GM19035 (cell line): ENCODE measurements around the gene PIK3R2.
"Not testable (repeated sequence)": the region's sequence is repeated elsewhere in the genome, so short reads cannot be mapped to it uniquely, and the experiment has no call there.

Experiments
- ATAC-seq: cut with Tn5 transposase; IDR thresholded peaks from one replicate; pipeline ENCODE4 v1.9.1; 2021; ENCODE audit not compliant: unreplicated experiment

Gene PIK3R2

DNA sequence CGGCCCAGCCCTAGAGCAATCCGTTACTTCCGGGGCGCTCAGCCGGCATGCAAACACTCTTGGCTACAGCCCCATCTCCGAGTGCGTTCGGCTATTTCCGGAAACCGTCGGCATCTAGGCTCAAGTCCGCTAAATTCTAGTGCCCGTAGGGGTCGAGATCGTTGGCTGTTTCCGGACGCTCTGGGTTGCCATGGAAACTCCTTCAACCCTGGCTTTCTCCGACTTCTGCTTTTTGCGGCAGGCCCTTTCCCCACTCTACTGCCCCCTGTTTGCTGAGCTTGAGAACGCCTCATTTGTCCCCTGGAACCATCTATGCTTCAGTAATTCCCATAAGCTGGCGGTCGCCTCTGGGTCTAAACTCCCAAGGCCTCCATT lies 534 bp upstream of the PIK3R2 start:
- ATAC-seq: peak; percentile 69

DNA sequence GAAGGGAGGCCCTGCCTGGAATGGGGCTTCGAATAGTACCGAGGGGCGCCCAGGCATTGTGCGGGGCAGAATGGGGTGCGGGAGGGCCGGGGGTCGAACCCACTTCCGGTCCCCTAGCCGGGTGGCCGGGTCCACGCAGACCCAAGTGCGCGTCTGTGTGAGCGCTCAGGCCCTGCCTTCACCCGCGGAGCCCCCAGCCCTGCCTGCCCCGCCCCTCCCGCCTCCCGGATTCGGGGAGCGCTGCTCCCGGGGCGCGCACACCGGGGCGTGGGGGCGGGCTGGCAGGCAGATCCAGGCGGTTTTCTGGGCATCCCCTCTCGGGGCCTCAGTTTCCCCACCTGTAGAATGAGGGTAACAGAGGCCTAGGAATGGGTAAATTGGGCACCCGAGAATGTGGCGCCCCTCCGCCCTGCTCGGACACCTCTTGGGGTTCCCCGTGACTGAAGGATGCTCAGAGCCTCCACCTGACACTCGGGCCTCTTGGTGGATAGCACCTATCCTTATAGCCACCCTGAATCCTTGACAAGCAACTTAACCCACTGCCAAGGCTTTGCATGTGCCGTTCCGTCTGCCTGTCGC lies 682 bp downstream of the PIK3R2 start:
- ATAC-seq: no peak

DNA sequence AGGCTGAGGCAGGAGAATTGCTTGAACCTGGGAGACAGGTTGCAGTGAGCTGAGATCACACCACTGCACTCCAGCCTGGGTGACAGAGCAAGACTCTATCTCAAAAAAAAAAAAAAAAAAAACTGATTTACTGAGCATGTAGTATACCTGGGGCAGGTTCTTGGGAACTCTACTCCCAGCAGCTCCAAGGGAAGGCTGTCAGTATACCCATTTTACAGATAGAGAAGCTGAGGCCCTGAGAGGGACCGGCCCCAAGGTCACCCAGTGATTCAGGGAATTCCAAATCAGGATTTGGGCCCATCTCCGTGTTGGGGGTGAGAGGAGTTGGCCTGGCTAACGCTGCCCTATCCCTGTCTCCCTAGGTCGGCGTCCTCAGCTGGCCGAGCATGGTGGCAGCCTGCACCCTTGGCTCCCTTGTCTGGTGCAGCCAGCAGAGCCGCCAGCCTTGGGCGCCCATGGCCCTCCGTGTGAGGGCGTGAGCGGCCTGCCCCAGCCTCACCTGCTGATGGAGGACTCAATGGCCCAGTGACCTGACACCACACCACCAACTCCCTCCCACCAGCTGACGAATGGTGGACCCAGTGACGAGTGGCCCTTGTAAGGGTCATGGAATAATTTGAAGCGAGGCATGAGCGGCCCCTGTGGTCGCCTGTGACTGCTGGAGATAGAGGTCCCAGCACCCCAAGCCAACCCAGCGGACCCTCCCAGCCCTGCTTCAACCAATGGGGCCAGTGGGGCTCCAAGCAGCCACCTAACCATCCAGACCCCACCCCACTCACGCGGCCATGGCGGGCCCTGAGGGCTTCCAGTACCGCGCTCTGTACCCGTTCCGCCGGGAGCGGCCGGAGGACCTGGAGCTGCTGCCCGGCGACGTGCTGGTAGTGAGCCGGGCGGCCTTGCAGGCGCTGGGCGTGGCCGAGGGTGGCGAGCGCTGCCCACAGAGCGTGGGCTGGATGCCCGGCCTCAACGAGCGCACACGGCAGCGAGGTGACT lies 2.4 kb downstream of the PIK3R2 start:
- no peak for ATAC-seq

DNA sequence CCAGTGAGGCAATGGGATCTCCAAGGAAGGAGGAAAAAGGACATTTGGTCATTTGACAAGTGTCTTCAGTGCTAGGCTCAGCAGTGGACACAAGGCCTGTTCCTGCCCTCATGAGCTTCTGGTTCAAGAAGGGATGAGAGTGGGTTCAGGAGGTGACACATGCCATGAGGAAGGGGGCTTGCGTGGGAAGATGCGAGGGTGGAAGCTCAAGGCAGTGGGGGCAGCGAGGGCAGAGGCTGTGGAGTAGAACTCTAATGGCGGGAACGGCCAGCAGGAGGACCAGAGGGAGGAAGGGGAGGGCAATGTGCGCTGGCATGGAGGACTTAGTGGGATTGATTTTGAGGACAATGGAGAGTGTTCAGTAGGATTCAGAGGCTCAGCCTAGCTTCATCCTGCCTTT lies 3.3 kb downstream of the PIK3R2 start:
- no peak for ATAC-seq

DNA sequence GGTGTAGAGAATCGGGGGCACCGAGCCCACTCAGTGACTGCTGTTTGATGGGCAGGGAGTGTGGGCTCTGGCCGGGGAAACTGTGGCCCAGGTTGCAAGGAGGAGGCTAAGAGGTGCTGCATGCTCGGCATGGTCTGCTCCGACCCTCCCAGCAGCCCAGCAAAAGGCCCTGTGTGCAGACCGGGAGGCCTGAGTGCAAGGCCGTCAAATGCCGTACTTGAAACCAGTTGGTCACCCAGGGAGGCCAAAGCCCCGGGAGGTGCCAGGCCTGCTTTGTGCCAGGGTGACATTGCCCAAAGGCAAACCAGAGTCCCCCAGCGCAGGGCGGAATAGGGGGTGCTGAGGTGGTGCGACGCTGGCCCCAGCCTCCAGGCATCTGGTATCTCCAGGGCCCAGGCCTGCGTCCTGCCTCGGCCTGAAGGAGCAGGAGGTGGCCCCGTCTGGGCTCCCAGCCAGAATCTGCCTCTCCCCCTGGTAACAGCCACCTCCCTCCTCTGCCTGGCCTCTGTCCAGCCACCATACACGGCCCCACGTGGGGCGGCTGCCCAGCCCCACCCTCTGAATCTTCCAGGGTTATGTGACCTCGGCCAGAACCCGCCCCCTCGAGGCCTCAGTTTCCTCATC lies 4.0 kb downstream of the PIK3R2 start:
- no peak for ATAC-seq

DNA sequence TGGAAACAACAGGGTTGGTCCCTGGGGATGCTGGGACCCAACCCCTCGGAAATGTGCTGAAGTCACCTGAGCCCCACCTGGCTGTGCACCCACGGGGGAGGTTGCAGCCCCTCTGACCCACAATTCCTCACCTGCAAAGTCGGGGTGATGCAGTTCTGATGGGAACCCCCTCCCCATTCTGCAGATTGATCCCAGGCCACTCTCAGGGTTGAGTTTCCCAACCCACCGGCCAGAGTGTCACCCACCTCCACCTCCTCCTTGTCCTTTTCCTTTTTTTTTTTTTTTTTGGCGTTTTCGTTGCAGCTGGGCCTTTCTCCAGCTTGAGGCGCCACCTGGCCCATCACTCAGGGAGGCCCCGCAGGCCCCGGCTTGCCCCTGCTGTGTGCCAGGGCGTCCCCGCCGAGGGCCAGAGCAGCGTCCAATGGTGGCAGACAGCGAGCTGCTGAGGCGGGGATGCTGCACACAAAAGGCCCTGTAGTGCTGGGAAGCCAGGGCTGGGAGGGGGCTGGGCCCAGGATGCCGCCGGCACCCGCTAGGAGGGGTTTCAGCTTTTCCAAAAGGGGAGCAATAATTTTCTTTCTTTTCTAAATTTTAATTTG lies 4.6 kb downstream of the PIK3R2 start:
- no peak for ATAC-seq

DNA sequence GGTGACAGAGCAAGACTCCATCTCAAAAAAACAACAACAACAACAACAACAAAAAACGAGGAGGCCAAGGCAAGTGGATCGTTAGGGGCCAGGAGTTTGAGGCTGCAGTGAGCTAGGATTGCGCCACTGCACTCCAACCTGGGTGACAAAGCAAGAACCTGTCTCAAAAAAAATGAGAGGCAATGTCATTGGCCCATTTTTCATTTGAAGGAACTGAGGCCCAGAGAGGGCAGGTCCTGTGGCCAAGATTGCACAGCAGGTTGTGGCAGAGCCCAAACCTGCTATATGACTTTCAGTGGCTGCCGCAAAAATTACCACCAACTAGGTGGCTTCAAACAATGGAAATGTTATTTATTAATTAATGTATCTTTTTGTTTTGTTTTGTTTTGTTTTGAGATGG lies 5.5 kb downstream of the PIK3R2 start:
- ATAC-seq: no peak

DNA sequence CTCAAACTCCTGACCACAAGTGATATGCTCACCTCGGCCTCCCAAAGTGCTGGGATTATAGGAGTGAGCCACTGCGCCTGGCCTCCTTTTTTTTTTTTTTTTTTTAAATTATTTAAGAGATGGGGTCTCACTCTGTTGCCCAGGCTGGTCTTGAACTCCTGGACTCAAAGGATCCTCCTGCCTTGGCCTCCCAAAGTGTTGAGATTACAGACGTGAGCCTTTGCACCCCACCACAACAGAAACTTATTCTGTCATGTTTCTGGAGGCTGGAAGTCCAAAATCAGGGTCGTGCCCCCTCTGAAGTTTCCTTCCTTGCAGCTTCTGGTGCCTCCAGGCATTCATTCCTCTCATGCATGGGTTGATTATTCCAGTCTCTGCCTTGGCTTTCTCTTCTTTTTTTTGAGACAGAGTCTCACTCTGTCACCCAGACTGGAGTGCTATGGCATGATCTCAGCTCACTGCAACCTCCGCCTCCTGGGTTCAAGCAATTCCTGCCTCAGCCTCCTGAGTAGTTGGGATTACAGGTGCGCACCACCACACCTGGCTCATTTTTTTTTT lies 6.2 kb downstream of the PIK3R2 start:
- ATAC-seq: not testable (repeated sequence)

DNA sequence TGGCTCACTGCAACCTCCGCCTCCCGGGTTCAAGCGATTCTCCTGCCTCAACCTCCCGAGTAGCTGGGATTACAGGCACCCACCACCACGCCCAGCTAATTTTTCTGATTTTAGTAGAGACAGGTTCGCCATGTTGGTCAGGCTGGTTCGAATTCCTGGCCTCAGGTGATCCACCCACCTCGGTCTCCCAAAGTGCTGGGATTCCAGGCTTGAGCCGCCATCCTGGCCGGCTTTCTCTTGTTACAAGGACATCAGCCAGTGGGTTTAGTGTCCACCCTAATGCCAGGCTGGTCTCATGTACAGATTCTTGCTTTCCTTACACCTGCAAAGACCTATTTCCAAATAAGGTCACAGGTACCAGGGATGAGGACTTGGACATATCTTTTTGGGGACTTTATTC lies 6.8 kb downstream of the PIK3R2 start:
- no peak for ATAC-seq

DNA sequence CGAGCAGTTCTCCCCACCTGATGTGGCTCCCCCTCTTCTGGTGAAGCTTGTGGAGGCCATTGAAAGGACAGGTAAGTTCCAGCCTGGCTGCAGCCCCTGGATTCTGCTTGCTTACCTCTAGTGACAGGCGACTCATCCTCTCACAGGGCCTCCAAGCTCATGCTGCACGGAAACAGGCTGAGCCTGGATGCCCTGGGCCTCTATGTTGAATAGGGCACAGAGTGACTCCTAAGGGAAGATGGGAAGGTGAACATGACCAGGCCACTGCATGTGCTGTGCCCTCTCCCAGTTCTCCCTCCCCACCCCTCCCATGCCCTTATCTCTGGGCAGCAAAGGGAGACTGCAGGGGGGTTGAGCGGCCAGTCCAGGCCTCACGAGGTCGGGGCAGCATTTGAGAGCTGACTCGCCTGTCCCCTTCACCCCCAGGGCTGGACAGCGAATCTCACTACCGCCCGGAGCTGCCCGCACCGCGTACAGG lies 7.6 kb downstream of the PIK3R2 start:
- ATAC-seq: no peak

DNA sequence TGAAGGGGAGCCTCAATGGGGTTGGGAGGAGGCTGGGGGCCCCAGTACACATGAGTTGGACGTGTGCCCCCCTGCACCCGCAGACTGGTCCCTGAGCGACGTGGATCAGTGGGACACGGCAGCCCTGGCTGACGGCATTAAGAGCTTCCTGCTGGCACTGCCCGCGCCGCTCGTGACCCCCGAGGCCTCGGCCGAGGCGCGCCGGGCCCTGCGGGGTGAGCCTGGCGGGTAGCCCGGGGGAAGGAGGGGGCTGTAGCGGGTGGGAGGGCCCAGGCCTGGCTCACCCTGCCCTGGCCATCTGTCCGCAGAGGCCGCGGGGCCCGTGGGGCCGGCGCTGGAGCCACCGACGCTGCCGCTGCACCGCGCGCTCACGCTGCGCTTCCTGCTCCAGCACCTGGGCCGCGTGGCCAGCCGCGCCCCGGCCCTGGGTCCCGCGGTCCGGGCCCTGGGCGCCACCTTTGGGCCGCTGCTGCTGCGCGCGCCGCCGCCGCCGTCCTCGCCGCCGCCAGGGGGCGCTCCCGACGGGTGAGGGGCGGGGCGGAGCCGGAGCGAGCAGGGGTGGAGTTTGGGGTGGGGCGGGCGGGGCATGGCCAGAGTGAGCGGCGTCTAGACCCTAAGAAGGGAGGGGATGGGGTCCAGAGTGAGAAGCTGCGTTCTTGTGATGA lies 8.1 kb downstream of the PIK3R2 start:
- ATAC-seq: peak; percentile 76

DNA sequence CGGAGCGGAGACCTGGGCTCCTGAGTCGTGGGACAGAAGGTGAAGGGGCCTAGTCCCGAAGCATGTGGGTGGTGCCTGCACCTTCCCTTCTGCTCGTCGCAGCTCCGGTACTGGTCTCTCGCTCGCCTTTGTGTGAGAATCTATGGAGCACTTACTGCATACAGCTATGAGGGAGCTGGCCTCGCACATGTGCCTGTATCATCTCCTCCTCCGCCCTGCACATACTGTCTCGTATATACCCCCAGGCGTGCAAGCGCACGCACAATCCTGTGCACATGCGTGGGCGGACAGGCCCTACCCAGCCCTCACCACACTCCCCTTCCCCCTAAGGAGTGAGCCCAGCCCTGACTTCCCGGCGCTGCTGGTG lies 8.7 kb downstream of the PIK3R2 start:
- no peak for ATAC-seq

DNA sequence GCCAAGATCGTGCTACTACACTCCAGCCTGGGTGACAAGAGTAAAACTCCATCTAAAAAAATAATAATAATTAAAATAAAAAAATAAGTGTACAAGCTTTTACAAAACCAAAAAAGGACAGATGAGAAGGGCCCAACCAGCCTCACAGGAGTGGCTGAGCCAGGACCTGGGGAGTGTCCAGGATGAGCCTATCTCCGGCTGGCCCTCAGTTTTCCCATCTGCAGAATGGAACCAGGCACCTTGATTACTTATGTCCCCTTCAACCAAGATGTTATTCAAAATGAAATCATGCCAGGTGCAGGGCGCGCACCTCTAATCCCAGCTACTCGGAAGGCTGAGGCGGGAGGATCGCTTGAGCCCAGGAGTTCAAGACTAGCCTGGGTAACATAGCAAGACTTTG lies 11.1 kb downstream of the PIK3R2 start:
- no peak for ATAC-seq

DNA sequence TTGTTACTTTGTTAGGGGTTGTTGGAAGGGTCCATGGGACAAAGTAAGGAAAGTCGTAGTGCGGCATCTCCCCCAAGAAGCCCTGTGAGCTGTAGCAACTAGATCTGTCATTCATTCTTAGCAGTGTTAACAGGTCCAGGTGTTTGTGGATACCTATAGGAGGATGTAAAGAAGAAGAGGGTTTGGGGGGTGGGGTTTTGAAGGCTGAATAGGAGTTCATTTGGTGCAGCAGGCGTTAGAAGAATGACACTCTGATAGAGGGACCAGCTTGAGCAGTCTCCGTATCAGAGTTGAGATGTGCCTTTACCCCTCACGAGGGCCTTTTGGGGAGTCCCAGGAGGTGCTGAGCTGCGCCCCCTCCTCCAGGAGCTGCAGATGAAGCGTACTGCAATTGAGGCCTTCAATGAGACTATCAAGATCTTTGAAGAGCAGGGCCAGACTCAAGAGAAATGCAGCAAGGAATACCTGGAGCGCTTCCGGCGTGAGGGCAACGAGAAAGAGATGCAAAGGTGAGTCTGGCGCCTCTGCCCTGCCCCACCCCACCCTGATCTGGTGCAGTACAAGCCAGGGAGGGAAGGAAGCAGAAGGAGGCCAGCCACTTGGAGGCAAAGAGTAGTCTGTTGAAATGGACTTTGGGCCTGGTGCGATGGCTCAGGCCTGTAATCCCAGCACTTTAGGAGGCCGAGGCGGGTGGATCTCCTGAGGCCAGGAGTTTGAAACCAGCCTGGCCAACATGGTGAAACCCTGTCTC lies 13.0 kb downstream of the PIK3R2 start:
- no peak for ATAC-seq

DNA sequence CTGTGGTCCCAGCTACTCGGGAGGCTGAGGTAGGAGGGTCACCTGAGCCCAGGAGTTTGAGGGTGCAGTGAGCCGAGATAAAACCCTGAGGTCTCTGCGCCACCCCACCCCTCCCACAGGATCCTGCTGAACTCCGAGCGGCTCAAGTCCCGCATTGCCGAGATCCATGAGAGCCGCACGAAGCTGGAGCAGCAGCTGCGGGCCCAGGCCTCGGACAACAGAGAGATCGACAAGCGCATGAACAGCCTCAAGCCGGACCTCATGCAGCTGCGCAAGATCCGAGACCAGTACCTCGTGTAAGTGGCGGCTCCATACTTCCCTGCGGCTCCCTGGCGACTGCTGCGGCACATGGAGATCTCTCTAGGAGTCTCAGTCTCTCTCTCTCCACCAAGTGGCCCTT lies 14.0 kb downstream of the PIK3R2 start:
- no peak for ATAC-seq

DNA sequence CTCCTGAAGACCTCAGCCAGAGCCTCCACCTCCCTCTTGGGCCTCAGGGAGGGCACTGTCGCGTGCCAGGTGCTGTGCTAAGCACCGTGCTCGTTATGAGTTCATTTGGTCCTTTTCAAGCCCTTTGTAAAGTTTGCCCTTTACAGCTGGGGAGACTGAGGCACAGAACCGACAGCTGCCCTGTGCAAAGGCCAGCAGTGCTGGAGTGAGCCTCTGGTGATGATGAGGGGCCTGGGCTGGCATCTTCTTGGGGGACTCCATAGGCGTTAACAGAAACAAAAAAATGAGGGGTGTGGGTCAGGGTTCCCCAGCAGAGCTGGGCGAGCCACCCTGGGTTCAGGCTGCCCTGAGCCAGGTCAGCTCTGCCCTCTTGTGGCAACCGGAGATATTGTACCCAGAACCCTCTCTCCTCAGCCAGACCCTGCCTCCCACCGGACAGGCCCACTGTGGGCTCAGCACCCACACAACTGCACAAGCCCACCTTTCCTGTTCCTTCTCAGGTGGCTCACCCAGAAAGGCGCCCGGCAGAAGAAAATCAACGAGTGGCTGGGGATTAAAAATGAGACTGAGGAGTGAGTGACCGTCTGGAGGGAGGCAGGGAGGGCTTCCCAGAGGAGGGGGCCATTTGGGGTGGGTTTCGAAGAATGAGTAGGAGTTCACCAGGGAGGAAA lies 15.1 kb downstream of the PIK3R2 start:
- no peak for ATAC-seq

DNA sequence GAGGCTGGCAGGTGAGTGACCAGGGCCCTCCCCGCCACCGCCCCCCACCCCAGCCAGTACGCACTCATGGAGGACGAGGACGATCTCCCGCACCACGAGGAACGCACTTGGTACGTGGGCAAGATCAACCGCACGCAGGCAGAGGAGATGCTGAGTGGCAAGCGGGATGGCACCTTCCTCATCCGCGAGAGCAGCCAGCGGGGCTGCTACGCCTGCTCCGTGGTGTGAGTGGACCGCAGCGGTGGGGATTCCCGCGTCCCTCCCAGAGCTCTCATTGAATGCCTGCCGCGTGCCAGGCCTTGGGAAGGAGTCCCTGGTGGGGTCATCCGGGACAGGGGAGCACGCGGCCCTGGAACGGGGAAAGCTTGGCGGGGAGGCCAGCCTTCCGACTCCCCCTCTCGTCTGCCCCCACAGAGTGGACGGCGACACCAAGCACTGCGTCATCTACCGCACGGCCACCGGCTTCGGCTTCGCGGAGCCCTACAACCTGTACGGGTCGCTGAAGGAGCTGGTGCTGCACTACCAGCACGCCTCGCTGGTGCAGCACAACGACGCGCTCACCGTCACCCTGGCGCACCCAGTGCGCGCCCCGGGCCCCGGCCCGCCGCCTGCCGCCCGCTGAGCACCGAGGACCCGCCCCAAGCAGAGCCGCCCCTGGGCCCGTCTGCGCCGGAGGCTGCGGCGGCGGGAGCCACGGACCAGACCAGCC lies 15.9 kb downstream of the PIK3R2 start:
- no peak for ATAC-seq

DNA sequence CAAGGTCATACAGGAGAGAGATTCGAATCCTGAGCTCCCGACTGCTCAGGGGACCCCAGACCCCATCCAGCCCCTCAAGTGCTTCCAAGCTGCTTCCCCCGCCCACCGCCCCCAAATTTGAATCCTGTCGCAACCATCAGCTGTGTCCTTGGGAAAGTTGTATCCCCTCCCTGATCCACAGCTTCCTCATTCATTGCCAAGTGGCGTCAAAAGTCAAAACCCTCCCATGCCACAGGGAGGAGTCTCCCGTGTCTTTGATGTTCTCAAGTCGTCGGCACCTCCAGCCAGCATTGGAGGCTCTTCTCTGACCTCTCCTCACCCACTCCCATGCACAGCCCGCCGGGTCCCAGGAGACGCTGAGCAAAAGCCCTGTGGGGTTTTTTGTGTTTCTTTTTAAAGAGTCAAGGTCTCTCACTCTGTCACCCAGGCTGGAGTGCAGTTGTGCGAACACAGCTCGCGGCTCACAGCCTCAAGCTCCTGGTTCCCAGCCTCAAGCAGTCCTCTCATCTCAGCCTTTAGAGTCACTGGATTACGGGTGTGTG lies 17.8 kb downstream of the PIK3R2 start:
- no peak for ATAC-seq
